GF-D8 (cell line): Measurements from ENCODE around the gene OR5K1.

ENCODE experiments used
- DNase-seq: peaks from one replicate; lab custom pipeline; 2025; lab: John Stamatoyannopoulos, UW

The OR5K1 gene

DNA sequence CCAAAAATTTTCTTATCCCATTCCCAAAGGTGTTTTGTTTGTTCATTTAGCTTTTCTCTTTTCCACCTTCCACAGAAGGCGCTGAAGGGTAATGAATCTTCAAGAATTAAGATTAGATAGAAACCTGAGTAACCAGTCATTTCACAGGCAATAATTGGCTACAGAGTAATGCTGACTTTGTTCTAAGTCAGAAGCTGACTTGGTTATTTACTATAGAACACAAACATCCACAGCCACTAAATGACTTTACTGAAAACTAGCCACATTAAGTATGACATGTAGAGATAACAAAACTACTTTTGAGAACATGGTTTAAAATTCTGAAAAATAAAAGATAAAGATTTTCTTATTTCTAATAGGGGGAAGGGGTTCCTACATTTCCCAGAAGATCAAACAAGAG, 51.9 kb downstream of the OR5K1 start:
- no peak for DNase-seq

DNA sequence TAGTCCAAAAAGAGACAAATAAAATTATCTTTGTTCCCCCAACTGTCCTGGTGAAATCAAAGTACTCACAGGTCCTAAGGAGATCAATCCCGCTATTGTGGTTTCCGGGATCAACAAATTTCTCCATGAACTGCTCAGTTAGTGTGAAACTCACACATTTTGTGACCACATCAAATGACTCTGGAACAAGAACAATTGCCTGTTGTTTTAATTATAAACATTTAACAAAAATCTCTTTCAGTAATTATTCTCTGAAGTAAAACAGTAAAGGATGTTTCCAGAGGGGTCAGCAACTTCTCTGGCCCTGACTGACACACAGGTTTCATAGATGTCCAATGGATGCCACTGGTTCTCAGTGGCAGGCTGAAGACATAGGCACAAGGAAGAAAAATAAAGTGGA, 55.8 kb downstream of the OR5K1 start:
- no peak for DNase-seq

- no peak for DNase-seq
Measured at GRCh38 chr3:98519351-98519750, 56.4 kb downstream of the OR5K1 start.

DNA sequence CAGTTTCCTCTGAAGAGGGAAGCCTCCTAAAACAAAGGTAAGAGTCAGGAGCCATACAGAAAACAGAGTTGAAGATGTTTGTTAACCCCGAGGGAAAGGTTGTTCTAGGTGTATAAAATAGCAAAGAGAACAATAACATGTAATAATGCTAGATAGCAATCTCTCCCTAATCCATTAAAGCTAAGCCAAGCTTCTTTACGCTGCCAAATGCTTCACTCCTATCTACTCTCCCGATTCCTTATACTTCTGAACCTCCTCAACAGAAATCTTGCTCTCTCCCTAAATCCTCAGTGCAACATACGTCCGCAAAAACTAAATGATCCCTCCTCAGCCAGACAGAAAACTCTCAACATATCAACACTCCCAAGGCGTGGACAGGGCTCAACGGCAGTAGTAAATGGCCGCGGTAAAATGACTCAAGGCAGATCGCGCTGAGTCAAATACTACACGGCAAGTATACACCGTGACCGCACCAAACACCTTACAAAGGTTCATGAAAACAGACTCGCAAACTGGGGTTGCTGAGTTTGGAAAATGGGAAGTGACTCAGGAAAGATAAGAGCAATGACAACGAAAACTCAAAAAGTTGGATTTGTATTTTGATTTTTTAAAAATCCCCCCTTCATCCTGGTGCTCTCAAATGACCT, 59.0 kb downstream of the OR5K1 start:
- no peak for DNase-seq
